COR-L47 (cell line): ENCODE results near the gene POLR1C.
A peak's percentile ranks its signal among the peaks of the same experiment; 100 is the strongest.
"Not testable (repeated sequence)": the region's sequence is repeated elsewhere in the genome, so short reads cannot be mapped to it uniquely, and the experiment has no call there.

Source experiments
- DNase-seq: peaks from one replicate; lab custom pipeline; 2025; lab: John Stamatoyannopoulos, UW

Gene POLR1C, protein sequence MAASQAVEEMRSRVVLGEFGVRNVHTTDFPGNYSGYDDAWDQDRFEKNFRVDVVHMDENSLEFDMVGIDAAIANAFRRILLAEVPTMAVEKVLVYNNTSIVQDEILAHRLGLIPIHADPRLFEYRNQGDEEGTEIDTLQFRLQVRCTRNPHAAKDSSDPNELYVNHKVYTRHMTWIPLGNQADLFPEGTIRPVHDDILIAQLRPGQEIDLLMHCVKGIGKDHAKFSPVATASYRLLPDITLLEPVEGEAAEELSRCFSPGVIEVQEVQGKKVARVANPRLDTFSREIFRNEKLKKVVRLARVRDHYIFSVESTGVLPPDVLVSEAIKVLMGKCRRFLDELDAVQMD

GRCh38 chr6:43516697-43517504 is at the start of gene POLR1C, which contains the start of gene YIPF3:
POLR1C (plus strand) TSS chr6:43517089; CDS start chr6:43517110, 21 bp downstream.
YIPF3 (minus strand) TSS chr6:43516926; CDS start chr6:43516807, 119 bp downstream.
- peak; percentile 99 for DNase-seq

DNA sequence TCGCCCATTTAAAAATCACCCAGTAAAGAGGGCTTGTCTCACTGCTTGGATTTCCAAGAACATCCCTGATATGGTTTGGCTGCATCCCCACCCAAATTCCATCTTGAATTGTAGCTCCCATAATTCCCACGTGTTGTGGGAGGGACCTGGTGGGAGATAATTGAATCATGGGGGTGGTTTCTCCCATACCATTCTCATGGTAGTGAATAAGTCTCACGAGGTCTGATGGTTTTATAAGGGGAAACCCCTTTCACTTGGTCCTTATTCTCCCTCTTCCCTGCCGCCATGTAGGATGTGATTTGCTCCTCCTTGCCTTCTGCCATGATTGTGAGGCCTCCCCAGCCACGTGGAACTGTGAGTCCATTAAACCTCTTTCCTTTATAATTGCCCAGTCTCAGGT is 49.6 kb upstream of the POLR1C start:
- DNase-seq = not testable (repeated sequence)

- no peak for DNase-seq
These were observed 49.1 kb upstream of the POLR1C start for GRCh38 chr6:43467752-43468151.

DNA sequence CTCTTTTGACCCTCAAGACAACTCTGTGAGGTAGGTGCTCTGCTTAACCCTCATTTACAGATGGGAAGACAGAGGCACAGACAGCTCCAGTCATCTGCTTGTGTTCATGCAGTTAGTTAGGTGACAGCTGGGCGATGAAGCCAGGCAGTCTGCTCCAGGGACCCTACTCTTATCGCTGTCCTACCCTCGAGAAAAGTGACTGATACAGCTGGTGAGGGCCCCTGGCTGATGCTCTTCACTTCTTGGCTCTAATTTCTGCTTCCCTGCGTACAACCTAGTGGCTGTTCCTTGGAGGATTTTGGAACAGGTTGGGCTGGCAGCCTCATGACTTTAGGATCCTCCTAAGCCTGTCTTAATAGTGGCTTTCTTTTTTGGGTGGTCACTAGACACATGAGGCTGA is 48.6 kb upstream of the POLR1C start:
- DNase-seq = no peak

GRCh38 chr6:43468748-43469681 is 47.9 kb upstream of the POLR1C start:
- DNase-seq = no peak

DNA sequence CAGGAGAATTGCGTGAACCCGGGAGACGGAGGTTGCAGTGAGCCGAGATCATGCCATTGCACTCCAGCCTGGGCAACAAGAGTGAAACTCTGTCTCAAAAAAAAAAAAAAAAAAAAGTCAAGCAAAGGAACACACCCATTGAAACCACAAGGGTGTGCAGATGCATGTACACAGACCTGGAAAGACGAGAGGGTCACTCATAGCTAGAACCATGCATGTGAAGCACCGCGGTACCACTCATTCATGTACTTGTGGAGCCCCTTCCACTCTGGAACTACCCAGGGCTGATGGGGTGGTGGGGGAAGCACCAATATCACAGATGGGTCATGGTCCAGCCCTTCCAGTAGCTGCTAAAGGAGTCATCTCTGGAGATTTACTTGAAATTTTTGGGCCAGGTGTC is 46.9 kb upstream of the POLR1C start:
- no peak for DNase-seq

GRCh38 chr6:43471399-43471798 is 45.5 kb upstream of the POLR1C start:
- DNase-seq = no peak

- no peak for DNase-seq
These were observed 44.4 kb upstream of the POLR1C start for GRCh38 chr6:43472515-43472914.

DNA sequence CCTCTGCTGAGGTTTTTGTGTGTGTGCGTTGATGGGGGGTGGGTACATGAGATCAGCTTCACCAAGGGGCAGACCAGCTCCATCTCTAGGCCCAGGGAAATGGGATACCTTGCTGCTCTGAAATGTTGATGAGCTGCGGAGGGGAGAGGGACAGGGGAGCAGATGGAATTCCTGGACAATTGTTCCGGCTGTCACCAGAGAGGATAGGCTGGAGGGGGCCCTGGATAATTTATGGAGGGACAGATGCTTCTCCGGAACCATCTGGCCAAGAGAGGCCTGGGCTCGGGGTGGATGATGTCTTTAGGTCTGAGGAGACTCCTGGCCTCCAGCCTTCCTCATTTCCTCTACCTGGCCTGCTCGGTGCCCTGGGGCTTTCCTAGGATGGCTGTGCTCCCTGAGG is 41.4 kb upstream of the POLR1C start:
- DNase-seq = no peak

DNA sequence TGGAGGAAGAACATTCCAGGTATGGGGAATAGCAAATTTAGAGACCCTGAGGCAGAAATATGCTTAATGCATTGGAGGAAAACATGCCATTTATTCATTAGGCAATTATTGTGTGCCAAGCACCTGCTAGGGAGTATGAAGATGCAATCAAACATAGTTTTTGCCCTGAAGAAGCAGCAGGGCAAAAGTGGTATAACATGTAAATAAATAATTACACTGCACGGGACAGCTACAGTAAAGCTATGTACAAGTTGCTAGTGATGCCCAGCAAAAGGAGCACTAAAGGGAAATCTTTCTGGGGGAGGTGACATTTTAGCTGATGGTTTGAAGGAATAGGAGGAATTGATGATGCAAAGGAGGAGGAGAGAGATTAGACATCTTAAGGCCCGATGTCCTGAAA is 40.1 kb upstream of the POLR1C start:
- no peak for DNase-seq

- peak; percentile 88 for DNase-seq
These were observed 39.5 kb upstream of the POLR1C start, which contains the start of gene TJAP1 for GRCh38 chr6:43477235-43478007. TJAP1 (plus strand) TSS chr6:43477570; CDS start chr6:43499002, 21,432 bp downstream.

DNA sequence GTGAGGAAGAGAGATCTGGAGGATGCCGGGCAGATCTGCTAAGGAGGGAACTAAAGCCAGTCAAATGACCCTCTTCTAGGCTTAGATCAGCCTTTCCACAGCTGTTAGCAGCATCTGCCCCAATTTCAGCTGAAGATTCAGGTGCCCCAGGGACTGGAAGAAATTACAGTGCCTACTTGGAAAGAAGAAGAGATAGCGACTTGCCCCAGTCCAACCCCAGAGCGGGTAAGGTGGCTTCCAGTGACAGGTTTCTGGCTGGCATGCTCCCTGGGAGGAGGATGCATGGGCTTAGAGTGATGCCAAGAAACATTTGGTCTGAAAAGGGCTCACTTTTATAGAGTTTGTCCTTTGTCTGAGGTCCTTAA is 38.9 kb upstream of the POLR1C start:
- no peak for DNase-seq

- no peak for DNase-seq
These were observed 35.8 kb upstream of the POLR1C start for GRCh38 chr6:43481075-43481474.

DNA sequence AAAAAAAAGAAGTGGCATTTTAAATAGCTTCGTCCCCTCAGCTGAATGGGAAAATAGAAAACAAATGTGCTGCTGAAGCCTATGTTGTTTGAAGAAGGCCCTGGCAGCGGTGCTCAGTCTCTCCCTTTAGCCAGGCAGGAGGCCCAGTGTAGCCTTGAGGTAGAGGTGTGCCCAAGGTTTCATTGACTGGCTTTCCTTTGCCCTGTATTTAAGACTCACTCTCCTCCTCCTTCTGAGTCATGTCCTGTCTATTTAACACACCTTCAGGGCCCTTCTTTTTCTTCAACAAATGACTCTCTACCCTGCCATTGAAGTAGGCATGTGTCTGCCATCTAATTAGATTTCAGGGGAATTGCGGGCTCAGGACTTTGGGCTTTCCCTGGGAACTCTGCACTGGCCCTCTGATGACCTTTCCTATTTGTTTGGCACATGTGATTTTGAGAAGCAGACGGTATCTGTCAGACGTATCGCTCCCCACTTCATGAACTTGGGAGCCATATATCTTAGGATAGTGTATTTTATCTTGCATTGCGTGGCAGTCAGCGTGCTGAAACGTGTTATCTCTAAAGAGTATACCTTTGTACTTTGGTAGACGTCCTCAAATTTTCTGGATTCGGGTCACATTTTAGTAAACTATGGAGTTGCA is 35.2 kb upstream of the POLR1C start:
- DNase-seq = no peak

DNA sequence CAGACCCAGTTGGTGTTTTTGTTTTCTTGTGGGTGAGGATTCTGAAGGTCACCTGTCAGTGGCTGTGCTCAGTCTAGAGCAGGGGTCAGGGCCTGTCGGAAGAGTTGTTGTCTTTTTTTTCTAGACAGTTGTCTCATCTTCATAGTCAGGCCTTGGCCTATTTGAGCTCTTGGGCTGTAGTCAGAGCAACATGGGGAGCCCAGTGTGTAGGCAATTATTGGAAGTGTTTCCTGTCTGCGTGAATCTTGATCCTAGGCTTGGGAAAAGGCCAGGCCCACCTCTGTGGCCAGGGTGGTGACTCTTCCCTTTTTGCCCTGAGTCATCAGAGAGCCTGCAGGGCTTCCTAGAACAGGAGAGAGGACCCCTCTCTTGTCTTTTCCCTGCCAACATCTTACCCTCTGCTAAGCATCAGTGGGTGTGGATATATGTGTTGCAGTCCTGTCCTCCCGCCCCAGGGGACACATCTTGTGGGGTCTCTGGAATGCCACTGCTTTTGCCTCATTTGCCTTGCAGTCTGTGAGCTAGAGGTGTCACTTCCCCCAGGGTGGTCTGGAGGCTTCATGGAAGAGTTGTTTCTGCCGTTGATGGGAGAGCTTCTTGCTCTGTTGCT is 28.1 kb upstream of the POLR1C start:
- no peak for DNase-seq

DNA sequence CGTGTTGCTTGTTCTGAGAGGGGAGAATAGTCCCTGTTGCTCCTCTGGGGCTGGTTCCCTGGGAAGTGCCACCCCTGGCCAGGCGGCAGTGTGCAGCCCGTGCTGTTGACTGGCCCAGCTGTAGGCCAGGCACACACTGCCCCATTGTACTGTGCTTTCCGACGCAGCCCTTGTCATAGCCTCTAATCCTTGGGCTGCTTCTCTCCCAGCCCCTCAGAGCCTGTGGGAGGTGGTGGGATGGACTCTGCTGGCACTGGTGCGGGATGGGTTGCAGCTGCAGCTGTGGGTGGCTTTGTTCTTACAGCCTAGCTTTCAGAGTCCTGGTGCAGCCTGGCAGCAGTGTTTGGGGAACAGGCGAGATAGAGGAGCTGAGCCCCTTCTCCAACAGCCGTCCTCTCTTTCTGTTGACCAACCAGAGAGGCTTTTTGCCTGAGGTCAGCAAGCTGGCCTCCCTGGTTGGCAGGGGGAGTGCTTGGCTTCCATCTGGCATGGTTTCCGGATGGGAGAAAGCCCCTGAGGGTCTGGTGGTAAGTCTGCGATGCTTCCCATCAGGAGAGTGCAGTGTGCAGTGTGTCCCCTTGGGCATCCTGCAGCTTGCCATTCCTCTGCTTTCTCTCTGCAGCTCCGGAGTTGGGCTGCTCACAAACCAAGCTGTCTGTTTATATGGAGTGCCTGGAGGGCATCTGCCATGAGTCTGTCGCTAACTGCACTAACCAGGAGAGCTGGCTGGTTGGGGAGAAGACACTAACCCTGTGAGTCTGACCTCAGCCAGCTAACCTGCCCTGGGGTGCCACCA is 27.4 kb upstream of the POLR1C start:
- no peak for DNase-seq

- DNase-seq = no peak
These were observed 26.4 kb upstream of the POLR1C start for GRCh38 chr6:43490523-43490939.

DNA sequence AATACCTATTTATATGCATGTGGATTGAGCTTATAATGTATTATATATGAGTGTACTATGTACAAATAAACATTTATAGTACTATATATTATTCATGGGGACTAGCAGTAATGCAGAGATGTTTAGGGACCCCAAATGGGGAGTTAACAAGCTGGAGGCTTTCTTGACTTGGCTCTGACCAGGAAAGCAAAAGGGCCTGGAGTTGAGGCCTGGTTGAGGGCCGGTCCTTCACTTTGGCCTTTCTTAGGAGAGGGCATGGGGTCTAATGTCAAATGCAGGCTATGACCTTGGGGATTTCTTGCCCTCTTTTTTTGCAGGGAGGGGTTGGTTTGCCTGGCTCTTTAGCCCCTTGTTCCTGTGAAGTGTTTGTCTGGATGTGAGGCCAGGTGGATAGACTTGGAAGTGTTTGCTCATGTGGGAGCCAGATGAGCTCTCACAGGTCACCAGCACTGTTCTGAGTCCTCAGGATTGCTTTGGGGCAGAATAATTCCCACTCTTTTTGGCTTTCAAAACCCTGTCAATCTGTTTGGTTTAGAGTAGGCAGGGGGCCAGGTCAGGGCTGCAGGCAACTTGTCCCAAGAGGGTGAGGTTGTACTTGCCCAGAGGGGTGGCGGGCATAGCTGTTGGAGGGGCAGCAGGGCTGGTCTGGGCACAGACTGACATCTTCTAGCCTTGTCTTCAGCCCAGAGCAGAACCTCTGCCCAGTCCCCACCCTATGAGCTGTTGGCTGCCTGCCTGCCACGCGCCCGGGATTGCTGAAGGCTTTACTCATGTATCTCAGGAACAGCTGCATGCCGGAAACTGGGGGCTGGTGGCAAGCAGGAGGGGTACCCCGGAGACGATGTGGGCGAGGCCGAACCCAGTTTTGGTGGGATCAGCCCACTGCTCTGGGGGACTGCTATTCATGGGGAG is 24.9 kb upstream of the POLR1C start:
- no peak for DNase-seq
